ENCODE results near the gene TAB3.

TAB3 gene

DNA sequence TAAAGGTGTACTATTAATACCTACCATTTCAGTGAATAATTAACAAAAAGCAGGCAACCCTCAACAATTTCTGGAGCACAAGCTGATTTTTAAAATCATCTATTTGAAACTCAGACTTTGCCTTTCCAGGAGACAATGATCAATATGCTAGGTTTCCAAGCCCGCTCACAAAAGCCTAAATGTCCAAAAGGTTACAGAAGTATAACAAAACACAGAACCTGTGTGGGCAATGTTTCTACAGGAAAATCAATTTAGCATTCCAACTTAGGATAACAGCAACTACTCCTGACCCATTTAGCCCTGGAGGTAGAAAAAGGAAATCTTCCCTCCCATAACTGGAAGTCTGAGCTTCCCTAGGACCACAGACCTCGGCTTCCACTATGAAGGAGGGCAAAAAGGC is 3.9 kb downstream of the TAB3 start:
- no peak for DNase-seq

DNA sequence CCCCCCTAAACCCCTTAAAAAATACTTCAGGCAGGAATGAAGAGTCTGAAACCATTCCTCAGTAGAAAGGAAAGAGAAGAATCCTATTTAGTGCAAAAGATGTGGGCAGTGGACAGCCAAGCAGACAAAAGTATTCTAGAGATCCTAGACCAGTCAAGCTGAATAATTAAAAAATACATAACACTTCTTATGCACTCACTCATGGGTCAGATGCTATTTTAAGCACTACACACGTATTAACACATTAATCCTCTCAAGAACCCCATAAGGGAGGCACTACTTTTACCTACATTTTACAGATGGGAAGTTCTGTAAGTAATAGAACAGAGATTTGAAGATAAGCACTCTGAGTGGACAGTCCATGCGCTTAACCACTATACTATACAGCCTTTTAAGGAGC is 5.9 kb downstream of the TAB3 start:
- no peak for DNase-seq

DNA sequence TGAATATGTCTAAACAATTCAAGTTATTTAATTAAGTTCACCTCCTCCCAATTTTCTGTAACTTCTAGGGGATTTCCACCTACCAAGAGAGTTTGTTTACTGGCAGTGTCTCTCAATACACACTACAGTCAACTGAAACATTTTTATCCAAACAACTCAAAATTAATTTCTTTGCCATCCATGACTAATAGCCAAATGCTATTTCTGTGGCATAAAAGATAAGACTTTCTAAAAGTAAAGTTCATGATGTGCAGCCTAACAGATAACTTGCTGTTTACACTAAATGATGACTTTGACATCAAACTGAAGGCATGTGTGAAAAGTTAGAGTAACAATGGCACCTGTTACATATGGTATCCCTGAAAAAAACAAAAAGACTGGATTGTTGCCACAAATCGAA is 7.3 kb downstream of the TAB3 start:
- no peak for DNase-seq

DNA sequence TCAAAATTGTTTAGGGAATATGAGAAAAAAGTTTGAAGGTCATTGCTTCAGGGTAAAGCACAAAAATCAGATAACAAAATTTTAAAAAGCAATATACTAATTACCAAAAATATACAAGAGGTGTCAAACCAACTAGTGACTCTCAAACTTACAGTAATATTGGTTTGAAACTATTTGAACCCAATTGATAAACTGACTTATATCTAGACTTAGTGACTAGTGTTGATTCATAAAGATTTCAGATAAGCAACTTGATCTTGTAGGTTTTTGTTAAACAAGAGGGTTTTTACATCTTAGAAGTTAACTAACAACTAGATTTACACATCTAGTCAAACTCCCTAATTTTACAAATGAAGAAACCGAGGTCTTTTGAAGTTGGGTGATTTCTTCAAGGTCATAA is 7.7 kb downstream of the TAB3 start:
- no peak for DNase-seq

DNA sequence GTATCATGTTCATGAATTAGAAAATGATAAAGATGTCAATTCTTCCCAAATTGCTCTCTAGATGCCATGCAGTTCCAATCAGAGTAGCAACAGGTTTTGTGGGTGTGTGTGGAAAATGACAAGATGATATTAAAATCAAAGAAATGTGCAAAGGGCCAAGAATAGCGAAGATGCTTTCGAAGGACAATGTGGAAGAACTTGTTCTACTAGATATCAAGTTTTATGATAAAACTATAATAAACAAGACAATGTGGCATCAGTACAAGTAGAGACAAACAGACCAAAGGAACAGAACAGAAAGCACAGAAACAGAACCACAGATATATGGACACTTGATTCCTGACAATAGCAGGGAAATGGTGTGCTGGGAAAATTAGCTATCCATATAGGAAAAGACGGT is 9.0 kb downstream of the TAB3 start:
- no peak for DNase-seq

DNA sequence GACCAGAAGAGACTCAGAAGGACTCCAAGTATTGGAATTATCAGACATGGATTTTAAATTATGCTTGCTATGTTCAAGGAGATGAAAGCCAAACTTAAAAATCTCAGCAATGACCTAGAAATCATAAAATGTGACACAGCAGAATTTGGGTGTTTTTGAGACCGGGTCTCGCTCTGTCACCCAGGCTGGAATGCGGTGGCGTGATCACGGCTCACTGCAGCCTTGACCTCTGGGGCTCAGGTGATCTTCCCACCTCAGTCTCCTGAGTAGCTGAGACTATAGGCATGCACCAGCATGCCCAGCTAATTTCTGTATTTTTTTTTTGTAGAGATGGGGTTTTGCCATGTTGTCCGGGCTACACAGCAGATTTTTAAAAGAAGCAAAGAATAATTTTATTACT is 12.7 kb downstream of the TAB3 start:
- DNase-seq, result no peak

DNA sequence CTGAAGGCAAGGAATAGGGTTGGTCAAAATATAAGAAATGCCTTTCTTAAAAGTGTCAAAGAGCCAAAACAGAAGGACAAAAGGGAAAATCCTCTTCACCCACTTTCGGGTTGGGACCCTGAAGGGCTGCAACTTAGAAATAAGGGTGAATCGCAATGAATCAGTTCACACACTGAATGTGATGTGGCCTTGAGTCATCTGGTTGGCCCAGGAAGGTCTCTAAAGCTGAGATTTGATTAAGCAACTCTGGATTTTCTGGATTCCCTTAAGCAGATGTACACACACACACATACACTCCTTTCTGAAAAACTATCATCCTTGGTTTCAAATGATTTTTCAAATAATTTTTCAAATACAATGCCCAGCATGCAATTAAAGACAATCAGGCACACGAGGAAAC is 13.1 kb downstream of the TAB3 start:
- DNase-seq, result no peak

DNA sequence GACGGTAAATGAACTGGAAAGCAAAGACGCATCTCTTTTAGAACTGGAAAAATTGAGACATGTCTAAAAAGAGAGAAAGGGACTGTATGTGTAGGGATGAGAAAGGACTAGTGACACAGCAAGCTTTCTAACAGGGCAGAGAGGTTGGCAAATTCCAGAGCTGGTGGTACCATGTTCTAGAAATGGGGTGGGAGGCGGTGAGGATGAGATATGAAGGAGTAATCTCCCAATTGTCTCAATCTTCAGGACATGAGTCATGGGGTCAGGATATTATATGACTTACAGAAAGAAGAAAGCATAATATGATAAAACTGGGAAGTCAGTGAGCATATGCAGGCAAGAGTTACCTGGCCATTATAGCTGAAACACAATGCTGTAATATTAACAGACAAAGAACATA is 14.2 kb downstream of the TAB3 start:
- DNase-seq, result no peak

DNA sequence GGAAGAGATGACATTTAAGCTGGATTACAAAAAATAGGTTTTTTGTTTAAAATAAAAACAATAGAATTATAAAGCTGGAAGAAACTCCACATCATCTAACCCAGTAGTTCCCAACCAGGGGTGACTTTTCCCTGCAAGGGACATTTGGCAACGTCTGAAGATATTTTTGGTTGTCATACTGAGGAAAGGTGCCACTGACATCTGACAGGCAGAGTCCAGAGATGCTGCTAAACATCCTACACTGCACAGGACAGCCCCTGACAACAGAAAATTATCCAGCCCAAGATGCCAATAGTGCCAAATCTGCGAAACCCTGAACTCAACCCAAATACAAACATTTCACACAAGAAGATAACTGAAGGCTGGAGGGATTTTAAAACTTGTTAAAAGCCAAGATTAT is 18.5 kb downstream of the TAB3 start:
- DNase-seq, result no peak

DNA sequence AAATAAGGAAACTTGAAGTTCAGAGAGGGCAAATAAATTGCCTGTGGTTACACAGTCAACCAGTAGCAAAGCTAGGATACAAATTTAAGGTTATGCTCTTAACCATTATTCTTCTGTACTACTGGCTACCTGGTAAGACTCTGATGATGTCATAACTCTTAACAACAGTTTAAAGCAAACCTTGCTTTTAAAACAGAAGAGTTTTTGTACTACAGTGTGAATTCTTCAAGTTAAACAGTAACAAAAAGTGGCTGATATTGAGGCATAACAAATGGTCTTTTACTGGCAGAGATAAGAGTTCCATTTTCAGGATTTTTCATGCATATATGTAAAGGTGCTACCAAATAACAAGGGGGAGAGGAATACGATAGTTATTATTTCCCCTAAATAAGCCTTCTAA is 23.4 kb downstream of the TAB3 start:
- DNase-seq, result no peak

DNA sequence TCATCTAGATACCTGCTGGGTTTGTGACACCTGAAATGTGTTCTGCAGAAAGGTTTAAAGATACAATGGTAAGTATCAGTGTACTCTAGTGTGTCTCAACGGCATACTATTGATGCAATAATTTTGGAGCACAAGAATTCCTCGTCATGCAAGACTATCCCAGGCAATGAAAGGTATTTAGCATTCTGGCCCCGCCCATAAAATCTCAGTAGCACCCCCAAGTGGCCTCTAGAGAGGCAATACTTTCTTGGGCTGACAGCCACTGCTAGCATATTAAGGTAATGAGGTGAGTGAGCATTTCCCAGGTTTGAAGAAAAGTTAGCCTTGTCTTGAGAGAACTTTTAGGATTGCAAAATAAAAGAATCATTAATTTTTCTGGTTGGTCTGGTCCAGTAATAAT is 24.0 kb downstream of the TAB3 start:
- no peak for DNase-seq

DNA sequence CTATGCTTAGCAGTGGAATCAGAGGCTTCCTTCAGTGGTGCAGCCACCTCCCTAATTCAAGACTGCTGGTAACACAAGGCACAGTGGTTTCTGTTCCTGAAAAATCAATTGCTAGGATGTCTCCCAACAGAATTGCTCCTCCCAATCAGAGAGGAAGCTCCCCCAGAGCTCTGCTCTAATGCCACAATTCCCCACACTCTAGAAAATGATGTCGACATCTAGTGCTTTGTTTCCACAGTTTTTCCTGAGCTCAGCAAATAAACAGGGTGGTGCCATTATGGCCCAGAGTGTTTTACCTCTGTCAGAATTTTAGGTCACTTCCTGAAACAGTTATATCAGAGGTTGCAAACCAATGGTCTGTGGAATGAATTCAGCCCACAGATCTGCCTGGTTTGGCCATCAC is 24.7 kb downstream of the TAB3 start:
- no peak for DNase-seq

DNA sequence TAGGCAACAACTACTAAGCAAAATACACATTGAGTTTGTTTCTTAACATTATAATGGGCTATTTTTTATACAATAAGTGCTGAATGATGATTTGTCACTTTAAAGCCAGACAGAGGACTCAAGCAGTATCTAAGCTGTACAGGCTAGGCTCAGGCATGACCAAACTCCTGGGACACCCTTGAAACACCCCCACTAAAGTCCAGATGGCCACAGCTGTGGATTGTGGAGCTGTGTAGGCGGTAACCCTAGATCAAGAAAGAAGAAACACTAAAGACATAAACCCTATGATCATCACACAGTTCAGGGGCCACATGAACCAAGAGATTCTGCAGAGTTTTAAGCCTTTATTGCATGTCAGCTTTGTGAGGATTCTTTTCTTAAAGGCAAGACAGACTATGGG is 25.1 kb downstream of the TAB3 start:
- DNase-seq, result no peak

DNA sequence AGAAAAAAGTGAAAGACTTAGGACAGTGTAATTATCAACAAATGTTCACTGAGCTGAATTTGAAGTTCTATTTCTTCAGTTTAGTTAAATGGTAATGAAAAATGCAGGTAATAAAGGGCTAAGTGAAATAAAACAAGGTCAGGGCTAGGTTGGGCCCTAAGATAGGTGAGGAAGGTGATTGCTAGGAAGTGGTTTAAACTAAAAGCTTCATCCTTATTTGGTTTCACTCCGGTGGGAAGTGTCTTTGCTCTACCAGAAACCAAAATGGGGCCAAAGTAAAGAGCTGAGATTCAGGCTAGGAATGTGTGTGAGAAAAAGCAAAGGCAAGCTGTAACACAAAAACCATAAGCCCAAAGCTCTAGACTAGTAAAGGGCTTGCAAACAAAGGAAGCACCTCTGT is 31.0 kb downstream of the TAB3 start:
- no peak for DNase-seq

DNA sequence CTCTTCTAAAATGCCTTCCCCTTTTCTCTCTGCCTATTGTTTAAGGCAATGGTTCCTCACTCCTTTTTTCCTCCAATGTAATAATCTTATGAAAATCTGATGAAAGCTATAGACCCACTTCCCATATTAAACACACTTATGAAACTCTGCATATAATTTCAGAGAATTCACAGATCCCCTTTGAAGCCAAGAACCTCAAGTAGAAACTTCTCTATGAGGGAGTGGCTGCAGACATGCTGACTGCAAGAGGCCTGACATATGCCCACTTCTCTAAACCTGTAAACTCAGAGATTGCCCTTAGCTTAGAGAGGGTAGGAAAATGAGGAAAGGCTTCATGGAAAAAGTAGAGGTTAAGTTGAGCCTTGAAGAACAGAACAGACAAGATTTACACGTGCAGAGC is 37.6 kb downstream of the TAB3 start:
- no peak for DNase-seq

DNA sequence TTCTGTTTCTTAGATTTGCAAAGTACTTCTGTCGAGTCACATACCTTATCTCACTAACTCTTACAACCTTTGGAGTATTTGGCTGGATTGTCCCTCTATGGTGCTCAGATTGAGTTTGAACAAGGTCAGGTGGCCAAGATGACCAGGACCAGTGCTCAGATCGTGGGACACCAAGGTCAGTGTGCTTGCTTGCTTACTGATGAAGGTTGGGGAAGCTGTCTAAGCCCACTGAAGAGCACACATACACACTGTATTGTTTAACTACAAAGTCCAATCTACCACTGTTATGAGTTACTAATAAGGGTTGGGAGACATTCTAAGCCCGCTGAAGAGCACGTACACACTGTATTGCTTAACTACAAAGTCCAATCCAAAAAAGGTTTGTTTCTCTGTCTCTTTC is 53.7 kb downstream of the TAB3 start:
- DNase-seq, result no peak

DNA sequence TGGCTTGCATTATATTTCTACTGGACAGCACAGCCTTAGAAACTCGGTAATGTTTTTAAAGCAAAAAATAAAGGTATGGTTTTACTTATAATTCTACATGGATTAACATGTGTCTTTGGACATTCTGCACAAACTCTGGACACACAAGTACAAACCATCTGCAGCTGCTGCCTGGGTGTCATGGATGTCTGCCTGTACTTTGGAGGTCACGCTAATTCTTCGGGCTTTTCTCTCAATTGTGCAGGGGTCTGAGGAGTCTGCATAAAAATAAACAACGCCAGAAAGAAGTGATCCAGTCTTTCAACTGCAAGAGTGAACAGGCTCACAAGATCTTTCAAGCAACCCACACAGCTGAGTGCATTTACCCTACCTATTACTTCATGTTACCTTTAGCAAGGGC is 55.2 kb downstream of the TAB3 start:
- no peak for DNase-seq

DNA sequence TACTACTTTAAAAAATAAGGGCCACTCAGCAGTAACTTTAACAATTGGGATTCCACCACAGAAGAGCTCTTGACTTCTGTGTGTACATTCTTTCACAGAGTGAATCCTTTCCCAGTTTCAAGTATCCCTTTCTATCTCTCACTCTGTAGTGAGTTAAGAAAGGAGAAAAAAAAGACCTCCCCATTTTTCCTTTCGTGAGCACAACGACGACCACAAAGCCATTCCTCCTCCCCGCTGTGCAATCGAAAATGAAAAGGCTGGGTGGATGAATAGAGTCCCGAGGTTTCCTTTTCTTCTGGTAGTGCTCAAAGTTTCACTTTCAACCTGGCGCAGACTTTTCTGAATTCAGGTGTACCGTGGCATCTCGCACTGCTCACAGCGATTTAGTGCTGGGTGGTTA is 58.0 kb downstream of the TAB3 start:
- no peak for DNase-seq

DNA sequence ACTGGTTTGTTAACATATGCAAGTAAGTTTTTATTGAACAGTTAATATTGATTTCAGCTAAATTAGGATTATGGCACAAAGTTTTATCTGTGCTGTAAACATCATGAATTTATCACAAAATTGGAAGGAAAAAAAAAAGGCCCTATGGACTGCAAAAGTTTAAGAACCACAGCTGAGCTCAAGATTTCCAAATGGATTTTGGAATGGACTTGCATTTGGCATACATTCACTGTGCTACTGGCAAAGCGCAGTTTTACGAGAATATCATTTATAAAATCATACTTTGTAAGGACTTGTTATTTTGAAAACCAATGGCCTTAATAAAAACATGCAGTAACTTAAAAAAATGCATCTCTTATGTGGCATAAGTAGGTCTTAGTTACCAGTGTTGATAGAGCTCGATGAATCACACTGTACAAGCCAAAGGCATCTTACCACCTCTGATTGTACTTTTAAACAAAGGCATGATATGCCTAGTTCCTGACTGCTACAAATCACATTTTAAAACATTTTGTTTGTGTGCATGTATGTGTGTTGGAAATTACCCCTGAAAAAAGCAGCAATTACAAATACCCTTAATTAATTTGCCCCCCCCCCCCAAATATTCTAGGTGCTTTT is 58.6 kb downstream of the TAB3 start:
- no peak for DNase-seq

DNA sequence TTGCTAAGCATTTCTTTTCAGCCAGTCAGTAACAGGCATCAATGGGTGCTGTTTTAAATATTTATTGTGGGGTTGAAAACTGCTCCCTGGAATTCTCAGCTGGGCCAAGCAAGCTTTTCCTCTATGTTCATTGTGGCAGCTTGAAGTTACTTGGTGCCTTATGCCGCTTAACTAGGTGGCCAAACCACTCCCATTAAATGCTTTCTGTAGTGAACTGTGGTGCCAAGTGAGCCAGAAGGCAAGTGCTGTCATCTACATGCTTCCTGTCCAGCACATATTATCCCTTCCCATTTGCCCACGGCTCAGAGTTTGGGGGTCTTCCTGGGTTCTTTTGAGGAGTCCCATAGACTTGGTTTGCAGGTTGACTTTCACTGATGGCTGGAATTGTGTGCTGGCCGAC is 64.8 kb downstream of the TAB3 start:
- DNase-seq, result no peak

DNA sequence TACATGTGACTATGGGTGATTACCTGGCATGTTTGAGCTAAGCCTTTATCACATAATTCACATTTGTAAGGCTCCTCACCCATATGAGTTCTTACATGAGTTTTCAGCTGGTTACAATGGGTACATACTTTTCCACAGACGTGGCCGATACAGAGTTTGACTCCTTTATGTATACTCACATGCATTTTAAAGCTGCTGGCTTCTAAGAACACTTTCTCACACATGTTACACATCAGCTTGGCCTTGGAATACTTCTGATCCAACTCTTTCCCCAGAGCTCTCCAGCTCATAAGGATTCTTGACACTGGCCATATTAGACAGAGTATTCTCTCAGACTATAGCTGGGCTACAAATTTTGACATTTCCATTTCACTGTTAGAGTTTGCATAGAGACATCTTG is 66.3 kb downstream of the TAB3 start:
- DNase-seq, result no peak

DNA sequence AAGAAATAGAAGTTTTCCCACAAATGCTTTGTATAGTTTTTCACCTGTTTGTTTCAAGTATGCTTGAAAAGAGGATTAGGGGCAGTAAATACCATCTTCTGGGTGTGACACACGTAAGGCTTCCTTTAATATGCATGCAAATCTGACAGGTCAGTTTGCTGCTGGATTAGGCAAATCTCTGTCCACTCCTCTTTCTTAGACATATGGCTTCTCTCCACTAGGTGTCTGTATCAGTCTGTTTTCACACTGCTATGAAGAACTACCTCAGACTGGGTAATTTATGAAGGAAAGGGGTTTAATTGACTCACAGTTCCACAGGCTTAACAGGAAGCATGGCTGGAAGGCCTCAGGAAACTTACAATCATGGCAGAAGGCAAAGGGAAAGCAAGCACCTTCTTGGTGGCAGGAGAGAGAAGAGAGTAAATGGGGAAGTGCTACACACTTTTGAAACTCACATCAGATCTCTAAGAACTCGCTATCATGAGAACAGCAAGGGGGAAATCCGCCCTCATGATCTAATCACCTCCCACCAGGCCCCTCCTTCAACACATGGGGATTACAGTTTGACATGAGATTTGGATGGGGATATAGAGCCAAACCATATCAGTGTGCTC is 66.9 kb downstream of the TAB3 start:
- DNase-seq, result no peak

DNA sequence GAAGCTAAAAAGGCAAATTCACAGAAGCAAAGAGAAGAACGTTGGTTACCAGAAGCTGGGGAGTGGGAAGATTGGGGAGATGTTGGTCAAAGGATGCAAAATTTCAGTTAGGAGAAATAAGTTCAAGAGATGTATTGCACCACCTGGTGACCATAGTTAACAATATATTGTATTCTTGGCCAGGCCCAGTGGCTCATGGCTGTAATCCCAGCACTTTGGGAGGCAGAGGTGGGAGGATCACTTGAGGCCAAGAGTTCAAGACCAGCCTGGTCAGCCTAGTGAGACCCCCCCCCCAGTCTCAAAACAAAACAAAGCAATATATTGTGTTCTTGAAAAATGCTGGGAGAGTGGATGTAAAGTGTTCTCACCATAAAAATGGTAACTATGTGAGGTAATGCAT is 67.9 kb downstream of the TAB3 start:
- no peak for DNase-seq

DNA sequence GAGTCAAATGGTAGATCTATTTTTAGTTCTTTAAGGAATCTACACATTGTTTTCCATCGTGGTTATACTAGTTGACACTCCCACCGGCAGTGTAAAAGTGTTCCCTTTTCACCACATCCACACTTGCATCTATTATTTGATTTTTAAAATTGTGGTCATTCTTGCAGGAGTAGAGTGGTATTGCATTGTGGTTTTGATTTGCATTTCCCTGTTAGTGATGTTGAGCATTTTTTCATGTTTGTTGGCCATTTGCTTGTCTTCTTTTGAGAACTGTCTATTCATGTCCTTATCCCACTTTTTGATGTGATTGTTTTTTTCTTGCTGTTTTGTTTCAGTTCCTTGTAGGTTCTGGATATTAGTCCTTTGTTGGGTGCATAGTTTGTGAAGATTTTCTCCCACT is 70.0 kb downstream of the TAB3 start:
- no peak for DNase-seq

DNA sequence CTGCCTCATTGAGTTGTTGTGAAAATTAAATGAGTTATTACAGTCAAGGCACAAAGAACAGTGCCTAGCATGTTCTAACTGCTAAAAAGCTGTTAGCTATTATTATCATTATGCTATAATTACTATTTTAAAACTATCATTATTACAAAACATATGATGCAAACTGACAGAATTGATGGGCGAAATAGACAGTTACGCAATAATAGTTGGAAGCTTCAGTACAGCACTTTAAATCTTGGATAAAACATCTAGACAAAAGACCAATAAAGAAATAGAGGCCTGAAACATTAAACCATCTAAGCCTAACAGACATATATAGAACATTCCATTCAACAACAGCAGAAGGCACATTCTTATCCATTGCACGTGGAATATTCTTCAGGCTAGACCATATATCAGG is 73.0 kb downstream of the TAB3 start:
- DNase-seq, result no peak

DNA sequence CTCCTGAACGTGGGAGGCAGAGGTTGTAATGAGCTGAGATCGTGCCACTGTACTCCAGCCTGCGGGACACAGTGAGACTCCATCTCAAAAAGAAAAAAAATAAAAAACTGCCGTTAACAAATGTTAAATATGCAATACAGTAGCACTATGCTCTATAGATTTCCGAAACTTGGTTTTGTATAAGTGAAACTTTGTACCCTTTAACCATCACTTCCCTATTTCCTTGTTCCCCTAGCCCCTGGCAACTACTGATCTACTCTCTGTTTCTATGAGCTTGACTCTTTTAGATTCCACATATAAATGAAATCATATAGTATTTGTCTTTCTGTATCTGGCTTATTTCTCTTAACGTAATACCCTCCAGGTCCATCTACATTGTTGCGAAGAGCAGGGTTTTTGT is 74.1 kb downstream of the TAB3 start:
- DNase-seq, result no peak

Data from activated T-cell treated with anti-CD3 and anti-CD28 coated beads, Interleukin-2, amount 50 U/mL, for 1 hour (primary cell).